IPS DF 6.9 (cell line): ENCODE data around the gene TLE7.
A peak's percentile ranks its signal among the peaks of the same experiment; 100 is the strongest.

Experiments
- DNase-seq: peaks from one replicate; pipeline ENCODE4 v3.0.0-alpha.2; 2013; ENCODE audit warnings: low read depth, low spot score
- H3K27ac ChIP-seq: one replicate; pipeline ENCODE4 v1.5.1; 2013; ENCODE audit warnings: low read length, control low read depth
- H3K27me3 ChIP-seq: 2 replicates; pipeline ENCODE4 v1.6.1; 2013; ENCODE audit warnings: mild to moderate bottlenecking, low read length; ENCODE audit not compliant: control insufficient read depth, insufficient read depth
- H3K36me3 ChIP-seq: 2 replicates; pipeline ENCODE4 v1.6.1; 2013; ENCODE audit warnings: low read length; ENCODE audit not compliant: control insufficient read depth, insufficient read depth
- H3K4me1 ChIP-seq: 2 replicates; pipeline ENCODE4 v1.6.1; 2013; ENCODE audit warnings: low read length; ENCODE audit not compliant: control insufficient read depth, insufficient read depth
- H3K4me3 ChIP-seq: 2 replicates; pipeline ENCODE4 v1.5.1; 2013; ENCODE audit warnings: mild to moderate bottlenecking, low read length
- H3K9me3 ChIP-seq: 2 replicates; pipeline ENCODE4 v1.6.1; 2013; ENCODE audit warnings: low read length, inconsistent platforms; ENCODE audit not compliant: control insufficient read depth, insufficient read depth
- WGBS: extraction: QIAGEN DNeasy Blood & Tissue Kit; methylation state at CpG from one replicate; pipeline ENCODE4 v1.1.7; 2013; ENCODE audit warnings: mixed read lengths, missing lambda C conversion rate; ENCODE audit not compliant: insufficient read length, insufficient coverage; 5-methylcytosine and 5-hydroxymethylcytosine counted together

The TLE7 gene

GRCh38 chr16:71442051-71442440, at the start of gene TLE7:
Gene TLE7, minus strand, starts transcription at chr16:71442054. Its CDS starts 8,730 bp downstream, at chr16:71433324.
- no CpG with 5 or more reads among the region's 13 CpGs for WGBS
- Histone ChIP-seq H3K4me3 (no peak within 1 kb of the TSS), H3K27ac (no peak within 1 kb of the TSS), H3K4me1 (0 out of 2 replicates have a peak, but pooled peaks cover 1% of the 10 kb centered on the region), H3K27me3 (no peaks in the 10 kb centered on the region), H3K9me3 (no peaks in the 10 kb centered on the region; the same call in 1 of the 2 replicates), H3K36me3 (no peaks in the 10 kb centered on the region)
- DNase-seq, result no peak

DNA sequence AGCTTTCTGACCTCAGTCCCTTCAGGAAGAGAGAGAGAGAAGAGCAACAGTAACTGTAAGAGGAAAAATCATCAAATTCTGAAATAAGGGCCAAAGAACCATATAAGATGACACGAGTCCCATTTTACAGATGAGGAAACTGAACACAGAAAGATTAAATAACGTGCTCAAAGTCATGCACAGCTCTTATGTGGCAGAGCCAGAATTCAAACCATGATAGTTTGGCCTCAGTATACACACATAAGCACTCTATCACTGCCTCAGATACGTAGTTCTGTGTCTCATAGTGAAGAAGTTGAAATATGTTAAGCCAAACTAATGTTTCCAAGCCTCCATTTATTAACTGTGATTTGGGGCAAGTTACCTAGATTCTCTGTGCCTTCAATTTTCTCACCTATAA, 49.2 kb upstream of the TLE7 start:
- H3K4me3 ChIP-seq, result no peak overlapping the region
- no peak for DNase-seq
- H3K4me1 ChIP-seq, result no peaks in the 10 kb centered on the region
- no peaks in the 10 kb centered on the region for H3K9me3 ChIP-seq
- WGBS, result no CpG with 5 or more reads among the region's 3 CpGs
- no peaks in the 10 kb centered on the region for H3K36me3 ChIP-seq
- no peaks in the 10 kb centered on the region for H3K27me3 ChIP-seq
- no peak overlapping the region for H3K27ac ChIP-seq

- no peak overlapping the region for H3K4me3 ChIP-seq
- no peaks in the 10 kb centered on the region for H3K9me3 ChIP-seq
- no peaks in the 10 kb centered on the region for H3K36me3 ChIP-seq
- H3K27ac ChIP-seq, result no peak overlapping the region
- DNase-seq, result no peak
- H3K27me3 ChIP-seq, result no peaks in the 10 kb centered on the region
- no peaks in the 10 kb centered on the region for H3K4me1 ChIP-seq
Observed at GRCh38 chr16:71490361-71490760, 48.5 kb upstream of the TLE7 start.

DNA sequence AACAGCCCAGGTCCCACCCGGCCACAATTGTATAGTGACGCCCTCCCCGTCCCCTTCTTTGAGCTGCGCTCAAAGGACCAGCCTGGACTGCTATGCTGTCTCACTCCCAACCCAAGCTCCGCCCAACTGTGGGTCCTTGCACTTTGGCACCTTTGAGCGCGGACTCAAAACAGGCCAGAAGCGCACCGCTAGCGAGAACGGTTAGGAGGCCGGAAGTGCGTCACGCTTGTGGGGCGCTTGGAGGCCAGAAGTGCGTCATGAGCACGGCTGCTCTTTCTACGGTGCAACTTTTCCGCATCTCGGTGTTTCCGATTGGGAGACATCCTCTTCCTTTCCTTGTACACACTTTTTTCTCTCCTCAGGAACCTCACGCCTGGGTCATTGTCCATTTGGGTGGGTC, 47.3 kb upstream of the TLE7 start, which contains the start of gene ZNF19:
Gene ZNF19, minus strand, starts transcription at position 203 of the 400 bp plus-strand sequence. CDS start 7,210 bp downstream, outside the sequence.
- Histone ChIP-seq H3K27me3 (no peaks in the 10 kb centered on the region), H3K9me3 (no peaks in the 10 kb centered on the region), H3K36me3 (no peaks in the 10 kb centered on the region), H3K4me3 (no peak within 1 kb of the TSS), H3K4me1 (no peaks in the 10 kb centered on the region), H3K27ac (no peak within 1 kb of the TSS)
- DNase-seq, result no peak
- no CpG with 5 or more reads among the region's 22 CpGs for WGBS

GRCh38 chr16:71484006-71484893, 42.4 kb upstream of the TLE7 start:
- Histone ChIP-seq H3K4me1 (no peaks in the 10 kb centered on the region), H3K36me3 (no peaks in the 10 kb centered on the region), H3K4me3 (peak overlapping the region; percentile 97), H3K27me3 (no peaks in the 10 kb centered on the region), H3K9me3 (no peaks in the 10 kb centered on the region), H3K27ac (no peak overlapping the region)
- no peak for DNase-seq
- WGBS, result no CpG with 5 or more reads among the region's 44 CpGs

DNA sequence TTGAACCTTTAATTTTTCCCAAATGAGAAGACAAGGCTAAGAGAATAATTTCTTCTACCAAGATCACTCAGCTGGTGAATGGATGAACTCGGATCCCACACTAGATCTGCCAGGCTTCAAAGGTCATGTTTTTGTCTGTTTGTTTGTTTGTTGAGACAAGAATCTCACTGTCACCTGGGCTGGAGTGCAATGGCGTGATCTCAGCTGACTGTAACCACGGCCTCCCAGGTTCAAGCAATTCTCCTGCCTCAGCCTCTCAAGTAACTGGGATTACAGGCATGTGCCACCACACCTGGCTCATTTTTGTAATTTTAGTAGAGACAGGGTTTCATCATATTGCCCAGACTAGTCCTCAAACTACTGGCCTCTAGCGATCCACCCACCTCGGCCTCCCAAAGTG, 40.7 kb upstream of the TLE7 start:
- Histone ChIP-seq H3K36me3 (peaks cover 2% of the 10 kb centered on the region; the same call in 1 of the 2 replicates), H3K9me3 (no peaks in the 10 kb centered on the region), H3K4me3 (no peak overlapping the region), H3K4me1 (no peaks in the 10 kb centered on the region), H3K27ac (no peak overlapping the region), H3K27me3 (no peaks in the 10 kb centered on the region)
- WGBS, result no CpG with 5 or more reads among the region's 5 CpGs
- no peak for DNase-seq

- no peak for DNase-seq
- H3K9me3 ChIP-seq, result no peaks in the 10 kb centered on the region
- H3K27me3 ChIP-seq, result no peaks in the 10 kb centered on the region
- no peak overlapping the region for H3K27ac ChIP-seq
- H3K4me3 ChIP-seq, result no peak overlapping the region
- H3K36me3 ChIP-seq, result peaks cover 2% of the 10 kb centered on the region; the same call in 1 of the 2 replicates
- WGBS, result no CpG with 5 or more reads among the region's 2 CpGs
- no peaks in the 10 kb centered on the region for H3K4me1 ChIP-seq
Observed at GRCh38 chr16:71480956-71481355, 39.1 kb upstream of the TLE7 start.

GRCh38 chr16:71479420-71479819, 37.6 kb upstream of the TLE7 start:
- WGBS, result no CpG with 5 or more reads among the region's 3 CpGs
- no peak for DNase-seq
- Histone ChIP-seq H3K36me3 (peaks cover 2% of the 10 kb centered on the region; the same call in 1 of the 2 replicates), H3K4me1 (no peaks in the 10 kb centered on the region), H3K4me3 (no peak overlapping the region), H3K9me3 (no peaks in the 10 kb centered on the region), H3K27ac (no peak overlapping the region), H3K27me3 (no peaks in the 10 kb centered on the region)

- Histone ChIP-seq H3K4me1 (no peaks in the 10 kb centered on the region), H3K9me3 (no peaks in the 10 kb centered on the region), H3K27me3 (no peaks in the 10 kb centered on the region), H3K4me3 (no peak overlapping the region), H3K27ac (no peak overlapping the region), H3K36me3 (peaks cover 2% of the 10 kb centered on the region; the same call in 1 of the 2 replicates)
- no peak for DNase-seq
- WGBS, result no CpG with 5 or more reads among the region's 4 CpGs
Observed at GRCh38 chr16:71476457-71477124, 34.7 kb upstream of the TLE7 start.

- H3K4me3 ChIP-seq, result no peak overlapping the region
- H3K36me3 ChIP-seq, result peaks cover 2% of the 10 kb centered on the region; the same call in 1 of the 2 replicates
- no CpG with 5 or more reads among the region's 3 CpGs for WGBS
- H3K27ac ChIP-seq, result no peak overlapping the region
- H3K27me3 ChIP-seq, result no peaks in the 10 kb centered on the region
- DNase-seq, result no peak
- H3K4me1 ChIP-seq, result no peaks in the 10 kb centered on the region
- no peaks in the 10 kb centered on the region for H3K9me3 ChIP-seq
Observed at GRCh38 chr16:71474864-71475263, 33.0 kb upstream of the TLE7 start.
